Smooth muscle cell (in vitro differentiated cells): ENCODE results near the gene SLC36A2. TPM values are rescaled to one million over a fixed set of nuclear protein-coding genes. Genes with fewer than 3 reads are reported as not detected.

Experiments used
- DNase-seq: peaks from one replicate; lab custom pipeline; 2025; ENCODE audit not compliant: unreplicated experiment; lab: John Stamatoyannopoulos, UW
- H2AFZ ChIP-seq: fragments of 200-600 bp; sonication (generic); 2 replicates; pipeline ENCODE4 v1.6.0; 2016; ENCODE audit warnings: antibody characterized with exemption, low read depth, mild to moderate bottlenecking
- H3F3A ChIP-seq: fragments of 200-600 bp; sonication (generic); 2 replicates; pipeline ENCODE4 v1.6.0; 2017; ENCODE audit warnings: antibody characterized with exemption, low read depth
- H3K27ac ChIP-seq: fragments of 200-600 bp; sonication (generic); 2 replicates; pipeline ENCODE4 v1.5.1; 2016; ENCODE audit warnings: low read depth, mild to moderate bottlenecking
- H3K27me3 ChIP-seq: fragments of 200-600 bp; sonication (generic); 2 replicates; pipeline ENCODE4 v1.6.1; 2016; ENCODE audit warnings: low read depth, mild to moderate bottlenecking
- H3K36me3 ChIP-seq: fragments of 200-600 bp; sonication (generic); 2 replicates; pipeline ENCODE4 v1.5.1; 2016; ENCODE audit warnings: low read depth
- H3K4me1 ChIP-seq: fragments of 200-600 bp; sonication (generic); 2 replicates; pipeline ENCODE4 v1.5.1; 2016; ENCODE audit warnings: low read depth
- H3K4me2 ChIP-seq: fragments of 200-600 bp; sonication (generic); 2 replicates; pipeline ENCODE4 v1.6.0; 2016; ENCODE audit warnings: mild to moderate bottlenecking
- H3K4me3 ChIP-seq: fragments of 200-600 bp; sonication (generic); 2 replicates; pipeline ENCODE4 v1.5.1; 2016; ENCODE audit warnings: mild to moderate bottlenecking
- H3K79me2 ChIP-seq: fragments of 200-600 bp; sonication (generic); 2 replicates; pipeline ENCODE4 v1.6.0; 2016; ENCODE audit warnings: low read depth, mild to moderate bottlenecking
- H3K9ac ChIP-seq: fragments of 200-600 bp; sonication (generic); 2 replicates; pipeline ENCODE4 v1.6.0; 2016; ENCODE audit warnings: low read depth
- H3K9me3 ChIP-seq: fragments of 200-600 bp; sonication (generic); replicated peaks from 2 replicates; pipeline ENCODE4 v1.5.1; 2016; ENCODE audit warnings: low read depth
- H4K20me1 ChIP-seq: fragments of 200-600 bp; sonication (generic); 2 replicates; pipeline ENCODE4 v1.6.0; 2016; ENCODE audit warnings: low read depth
- CTCF ChIP-seq: fragments of 200-600 bp; sonication (generic); IDR thresholded peaks from 2 replicates; pipeline ENCODE4 v1.5.1; 2017; ENCODE audit warnings: borderline replicate concordance, mild to moderate bottlenecking, antibody characterized with exemption; ENCODE audit not compliant: insufficient read depth, poor library complexity, severe bottlenecking
- WGBS: methylation state at CpG from one replicate; pipeline ENCODE4 v1.1.7; 2016; ENCODE audit warnings: low lambda C conversion rate; 5-methylcytosine and 5-hydroxymethylcytosine counted together
- polyA plus RNA-seq: library from polyadenylated mRNA; unstranded; fragments of >200 nt; fragmentation: Nextera tagmentation; extraction: Ambion mirVana; gene quantifications from 2 replicates; pipeline ENCODE4 v1.2.1, GENCODE V29; 2016
- total RNA-seq: library from RNA; depleted of rRNA; stranded (reverse); fragments of >200 nt; gene quantifications from 2 replicates; pipeline ENCODE4 v1.2.3, GENCODE V29; 2014

SLC36A2 gene
- total and polyA plus RNA-seq, 2 experiments from 2014 or later = not detected

DNA sequence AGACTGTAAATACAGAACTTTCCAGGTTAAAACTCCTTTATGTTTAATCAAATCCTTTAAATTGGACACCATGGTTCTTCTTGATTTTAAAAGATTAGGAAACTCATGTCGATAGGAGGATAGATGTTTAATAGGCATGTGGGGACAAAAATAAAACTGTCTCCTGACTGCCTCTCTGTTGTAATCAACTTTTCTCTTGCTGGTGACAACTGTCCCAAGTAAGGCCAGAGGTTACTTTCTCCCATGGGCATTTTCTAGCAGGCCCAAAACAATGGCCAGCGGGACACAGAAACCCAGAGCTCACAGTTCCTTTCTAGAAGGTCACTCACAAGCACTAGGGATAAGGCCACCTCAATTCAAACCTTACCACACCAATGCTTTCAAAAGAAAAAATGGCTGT lies 14.5 kb downstream of the SLC36A2 start:
- H3K9ac ChIP-seq = no peak overlapping the region
- no peak for DNase-seq
- no peaks in the 10 kb centered on the region for H3K36me3 ChIP-seq
- no peak overlapping the region for H2AFZ ChIP-seq
- 95% methylated on average over 2 of the region's 2 CpGs for WGBS
- H3F3A ChIP-seq = no peaks in the 10 kb centered on the region
- no peaks in the 10 kb centered on the region for H3K27me3 ChIP-seq
- peaks cover 6% of the 10 kb centered on the region for H3K4me1 ChIP-seq
- TF ChIP-seq CTCF = no peak
- H4K20me1 ChIP-seq = no peaks in the 10 kb centered on the region
- H3K27ac ChIP-seq = no peak overlapping the region
- no peaks in the 10 kb centered on the region for H3K79me2 ChIP-seq
- no peak overlapping the region for H3K4me3 ChIP-seq
- no peak overlapping the region for H3K4me2 ChIP-seq
- H3K9me3 ChIP-seq = no peaks in the 10 kb centered on the region

DNA sequence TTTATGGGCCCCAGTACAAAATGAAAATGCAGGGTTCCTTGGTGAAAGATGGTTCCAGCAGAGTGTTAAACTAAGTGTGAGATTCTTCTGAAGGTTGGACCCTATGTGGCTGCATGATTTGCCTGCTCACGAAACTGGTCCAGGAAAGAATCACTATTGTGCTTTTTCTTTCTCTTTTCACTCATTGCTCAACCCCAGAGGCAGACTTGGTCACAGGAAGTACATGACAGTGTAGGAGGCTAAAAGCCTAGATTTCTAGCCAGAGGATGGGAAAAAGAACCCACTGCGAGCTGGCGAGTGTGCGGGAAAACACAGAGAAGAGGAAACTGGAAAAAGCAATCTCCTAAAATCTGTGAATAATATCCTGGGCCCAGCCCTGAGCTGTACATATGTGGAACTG lies 18.6 kb downstream of the SLC36A2 start:
- H3F3A ChIP-seq = no peaks in the 10 kb centered on the region
- H2AFZ ChIP-seq = peak overlapping the region; percentile 6
- no peak overlapping the region for H3K4me3 ChIP-seq
- H3K9me3 ChIP-seq = no peaks in the 10 kb centered on the region
- no peaks in the 10 kb centered on the region for H3K36me3 ChIP-seq
- DNase-seq = no peak
- no peak overlapping the region for H3K4me2 ChIP-seq
- 71% methylated on average over 4 of the region's 4 CpGs for WGBS
- no peak overlapping the region for H3K9ac ChIP-seq
- H3K27ac ChIP-seq = no peak overlapping the region
- H3K4me1 ChIP-seq = no peaks in the 10 kb centered on the region
- H3K79me2 ChIP-seq = no peaks in the 10 kb centered on the region
- TF ChIP-seq CTCF = no peak
- no peaks in the 10 kb centered on the region for H3K27me3 ChIP-seq
- H4K20me1 ChIP-seq = no peaks in the 10 kb centered on the region

DNA sequence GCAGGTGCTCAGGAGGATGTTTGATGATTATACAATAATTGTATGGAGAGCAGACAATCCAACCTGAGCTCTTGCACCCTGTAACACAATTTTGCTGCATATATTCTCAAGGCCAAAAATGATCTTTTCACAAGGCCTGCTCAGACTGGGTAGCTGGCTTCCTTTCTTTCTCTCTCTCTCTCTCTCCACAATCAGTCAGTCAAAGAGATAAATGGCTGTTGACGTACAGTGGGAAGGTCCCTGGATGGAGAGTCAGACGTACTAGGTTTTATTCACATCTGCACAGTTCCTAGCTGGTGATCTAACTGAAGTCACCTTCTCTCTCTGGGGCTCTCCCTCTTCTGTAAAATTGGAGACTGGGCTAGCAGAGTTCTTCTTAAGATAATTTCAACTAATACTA lies 19.8 kb downstream of the SLC36A2 start:
- Histone ChIP-seq H3K4me2 (no peak overlapping the region), H3K27ac (no peak overlapping the region), H3K27me3 (no peaks in the 10 kb centered on the region), H2AFZ (no peak overlapping the region), H4K20me1 (no peaks in the 10 kb centered on the region), H3K36me3 (no peaks in the 10 kb centered on the region), H3F3A (no peaks in the 10 kb centered on the region), H3K4me1 (no peaks in the 10 kb centered on the region), H3K9me3 (no peaks in the 10 kb centered on the region), H3K79me2 (no peaks in the 10 kb centered on the region), H3K9ac (no peak overlapping the region), H3K4me3 (no peak overlapping the region)
- no peak for DNase-seq
- TF ChIP-seq CTCF = no peak
- 83% methylated on average over 2 of the region's 2 CpGs for WGBS

- 95% methylated on average over 3 of the region's 3 CpGs for WGBS
- no peak overlapping the region for H3K4me3 ChIP-seq
- no peak overlapping the region for H3K27ac ChIP-seq
- no peak overlapping the region for H3K4me2 ChIP-seq
- no peak for TF ChIP-seq CTCF
- no peaks in the 10 kb centered on the region for H3K9me3 ChIP-seq
- no peak overlapping the region for H2AFZ ChIP-seq
- H3K9ac ChIP-seq = no peak overlapping the region
- no peaks in the 10 kb centered on the region for H3K36me3 ChIP-seq
- H3K4me1 ChIP-seq = no peaks in the 10 kb centered on the region
- H3K27me3 ChIP-seq = no peaks in the 10 kb centered on the region
- DNase-seq = no peak
- H3K79me2 ChIP-seq = no peaks in the 10 kb centered on the region
- H4K20me1 ChIP-seq = no peaks in the 10 kb centered on the region
- H3F3A ChIP-seq = no peaks in the 10 kb centered on the region
Observed at GRCh38 chr5:151326266-151326665, 21.1 kb downstream of the SLC36A2 start.
